AG09309 (cell line): ENCODE measurements around the gene NDUFAF5.

Source experiments
- DNase-seq: peaks from one replicate; pipeline ENCODE4 v3.0.0-alpha.2; 2010; ENCODE audit warnings: low read depth
- H3K4me3 ChIP-seq: 2 replicates; pipeline ENCODE4 v1.5.1; 2011; ENCODE audit warnings: mild to moderate bottlenecking, low read depth, low read length, moderate library complexity; ENCODE audit not compliant: control insufficient read depth
- CTCF ChIP-seq: IDR thresholded peaks from 2 replicates; pipeline ENCODE4 v1.5.1; 2011; ENCODE audit warnings: mild to moderate bottlenecking, low read depth, low read length, inconsistent platforms; ENCODE audit not compliant: insufficient read depth, control insufficient read depth; ENCODE audit errors: missing control alignments

The NDUFAF5 gene

GRCh38 chr20:13817342-13817741 lies 32.5 kb downstream of the NDUFAF5 start:
- no peak overlapping the region for H3K4me3 ChIP-seq
- DNase-seq = no peak
- TF ChIP-seq CTCF = no peak

- peak; percentile 44 for TF ChIP-seq CTCF
- H3K4me3 ChIP-seq = no peak overlapping the region
- DNase-seq = peak; percentile 20
These were observed 35.2 kb downstream of the NDUFAF5 start for GRCh38 chr20:13819885-13820645.

DNA sequence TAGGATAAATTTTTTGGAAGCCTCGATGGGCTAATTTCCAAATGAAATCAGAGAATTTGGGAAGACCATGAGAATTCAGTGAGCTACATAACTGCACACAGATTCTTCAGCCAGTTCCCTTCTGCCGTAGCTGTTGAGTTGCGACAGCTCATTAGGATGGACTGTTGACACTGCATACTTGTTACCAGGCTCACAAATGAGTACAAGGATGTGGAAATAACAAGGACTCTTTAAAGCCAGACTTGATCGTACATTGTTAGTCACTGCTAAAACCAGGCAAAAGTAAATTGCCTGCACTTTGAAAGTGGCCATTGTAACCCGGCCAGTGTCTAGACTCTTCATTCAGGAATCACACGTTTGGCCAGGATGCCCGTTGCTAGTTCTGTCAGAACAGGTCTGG lies 37.0 kb downstream of the NDUFAF5 start:
- peak; percentile 17 for DNase-seq
- H3K4me3 ChIP-seq = no peak overlapping the region
- no peak for TF ChIP-seq CTCF

GRCh38 chr20:13822459-13822858 lies 37.6 kb downstream of the NDUFAF5 start:
- no peak for DNase-seq
- TF ChIP-seq CTCF = no peak
- H3K4me3 ChIP-seq = no peak overlapping the region

DNA sequence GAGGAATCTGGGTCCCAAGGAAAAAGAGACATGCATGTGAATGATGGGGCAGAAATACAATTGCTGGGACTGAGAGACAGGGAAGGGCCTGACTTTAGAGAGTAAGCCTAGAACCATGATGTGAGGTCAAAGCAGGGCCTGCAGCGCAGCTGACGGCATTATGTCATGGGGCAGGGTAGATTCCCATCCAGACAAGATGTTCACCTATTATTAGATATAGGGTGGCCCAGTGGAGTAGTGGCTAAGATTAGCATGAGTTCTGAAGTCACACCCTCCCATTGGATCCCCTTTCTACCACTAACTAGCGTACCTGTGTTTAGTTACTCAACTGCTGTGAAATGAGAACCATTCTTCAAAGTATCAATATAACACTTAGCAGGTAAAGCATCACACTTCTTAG lies 39.6 kb downstream of the NDUFAF5 start:
- TF ChIP-seq CTCF = no peak
- no peak for DNase-seq
- H3K4me3 ChIP-seq = no peak overlapping the region

- DNase-seq = no peak
- no peak for TF ChIP-seq CTCF
- no peak overlapping the region for H3K4me3 ChIP-seq
These were observed 40.6 kb downstream of the NDUFAF5 start for GRCh38 chr20:13825465-13825864.

DNA sequence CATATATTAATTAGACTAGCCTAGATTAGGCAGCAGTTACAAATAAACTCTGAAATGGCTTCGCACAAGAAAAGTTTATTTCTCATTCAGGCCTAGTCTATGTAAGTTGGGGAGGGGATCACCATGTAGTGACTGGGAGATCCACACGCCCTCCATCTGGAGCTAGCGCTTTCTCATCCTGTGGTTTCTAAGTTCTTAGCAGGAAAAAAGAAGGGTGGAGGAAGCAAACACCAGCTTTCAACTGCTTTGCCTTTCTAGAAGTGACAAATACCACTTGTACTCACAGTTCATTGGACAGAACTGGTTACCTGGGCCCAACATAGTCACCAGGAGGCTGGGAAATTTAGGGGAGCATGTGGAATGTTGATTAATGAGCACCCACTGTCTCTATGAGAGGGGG lies 46.6 kb downstream of the NDUFAF5 start:
- H3K4me3 ChIP-seq = no peak overlapping the region
- DNase-seq = no peak
- TF ChIP-seq CTCF = no peak
